ENCODE data around the gene MAP7D2. TPM values are rescaled to one million over a fixed set of nuclear protein-coding genes. Genes with fewer than 3 reads are reported as not detected.

The MAP7D2 gene
- total RNA-seq, 1 experiment from 2014 or later = 4.0 TPM

- H3K36me3 Mint-ChIP-seq (ENCODE audit: insufficient read depth, unreplicated experiment) = no peaks in the 10 kb centered on the region
- no TSS peak for BruUV-seq (replicated peaks)
- intact Hi-C loops (cut with micrococcal nuclease; ENCODE audit: unreplicated experiment) = no loop called here
- no peaks in the 10 kb centered on the region for H3K4me1 Mint-ChIP-seq (ENCODE audit: low read depth, unreplicated experiment)
- H3K27ac Mint-ChIP-seq (ENCODE audit: unreplicated experiment) = no peak overlapping the region
- TF ChIP-seq CTCF (IDR thresholded peaks at IDR 0.05; ENCODE audit: unreplicated experiment) = no peak
- CTCF ChIA-PET = no interaction called here
- no peak for DNase-seq
- no peak overlapping the region for H3K4me3 Mint-ChIP-seq (ENCODE audit: low read depth, unreplicated experiment)
- no peaks in the 10 kb centered on the region for H3K9me3 Mint-ChIP-seq (ENCODE audit: low read depth, unreplicated experiment)
- H3K27me3 Mint-ChIP-seq (ENCODE audit: unreplicated experiment) = no peaks in the 10 kb centered on the region
These were observed 74.5 kb downstream of the MAP7D2 start for GRCh38 chrX:20042221-20042620.

- H3K27ac Mint-ChIP-seq (ENCODE audit: unreplicated experiment) = no peak overlapping the region
- no peaks in the 10 kb centered on the region for H3K27me3 Mint-ChIP-seq (ENCODE audit: unreplicated experiment)
- H3K4me3 Mint-ChIP-seq (ENCODE audit: low read depth, unreplicated experiment) = no peak overlapping the region
- TF ChIP-seq CTCF (IDR thresholded peaks at IDR 0.05; ENCODE audit: unreplicated experiment) = no peak
- intact Hi-C loops (cut with micrococcal nuclease; ENCODE audit: unreplicated experiment) = no loop called here
- no peaks in the 10 kb centered on the region for H3K9me3 Mint-ChIP-seq (ENCODE audit: low read depth, unreplicated experiment)
- CTCF ChIA-PET = no interaction called here
- BruUV-seq (replicated peaks) = no TSS peak
- DNase-seq = no peak
- H3K36me3 Mint-ChIP-seq (ENCODE audit: insufficient read depth, unreplicated experiment) = no peaks in the 10 kb centered on the region
- H3K4me1 Mint-ChIP-seq (ENCODE audit: low read depth, unreplicated experiment) = no peaks in the 10 kb centered on the region
These were observed 77.7 kb downstream of the MAP7D2 start for GRCh38 chrX:20038966-20039365.

DNA sequence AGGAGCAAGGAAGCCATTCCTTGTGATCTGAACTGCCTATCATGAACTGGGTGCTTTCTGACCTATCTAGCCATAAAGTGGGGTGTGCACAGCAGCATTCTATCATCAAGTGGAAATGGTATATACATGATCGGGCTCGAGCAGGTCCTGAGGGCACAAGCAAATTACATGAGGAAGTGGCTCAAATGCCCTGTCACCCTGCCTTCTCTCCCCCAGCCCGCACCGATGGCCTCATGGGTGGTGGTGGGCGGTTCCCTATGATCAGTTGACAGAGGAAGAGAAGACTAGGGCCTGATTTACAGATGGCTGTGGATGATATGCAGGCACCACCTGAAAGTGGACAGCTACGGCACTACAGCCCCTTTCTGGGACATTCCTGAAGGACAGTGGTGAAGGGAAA lies 79.5 kb downstream of the MAP7D2 start:
- CTCF ChIA-PET = no interaction called here
- Mint-ChIP-seq H3K27ac (ENCODE audit: unreplicated experiment) (no peak overlapping the region), H3K9me3 (ENCODE audit: low read depth, unreplicated experiment) (no peaks in the 10 kb centered on the region), H3K36me3 (ENCODE audit: insufficient read depth, unreplicated experiment) (no peaks in the 10 kb centered on the region), H3K4me3 (ENCODE audit: low read depth, unreplicated experiment) (no peak overlapping the region), H3K4me1 (ENCODE audit: low read depth, unreplicated experiment) (peaks cover under 1% of the 10 kb centered on the region), H3K27me3 (ENCODE audit: unreplicated experiment) (no peaks in the 10 kb centered on the region)
- BruUV-seq (replicated peaks) = no TSS peak
- intact Hi-C loops (cut with micrococcal nuclease; ENCODE audit: unreplicated experiment) = no loop called here
- no peak for TF ChIP-seq CTCF (IDR thresholded peaks at IDR 0.05; ENCODE audit: unreplicated experiment)
- DNase-seq = no peak

DNA sequence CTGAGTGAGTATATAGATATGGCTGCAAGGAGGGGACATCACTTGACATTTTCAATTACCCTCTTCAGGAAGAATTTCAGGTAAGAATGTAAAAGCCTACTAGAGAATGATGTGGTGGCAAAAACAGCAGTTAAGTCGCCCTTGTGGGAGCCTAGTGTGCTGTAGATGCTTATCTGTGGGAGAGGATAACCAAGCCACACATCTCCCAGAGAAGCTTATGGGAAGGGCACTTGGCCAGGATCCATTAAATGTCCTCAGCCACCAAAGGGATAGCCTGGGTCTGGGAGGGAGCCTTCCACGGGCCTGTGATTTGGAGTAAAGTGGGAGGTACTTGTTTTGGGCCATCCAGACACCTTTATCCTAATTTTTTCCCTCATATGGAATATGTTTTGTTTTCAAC lies 84.5 kb downstream of the MAP7D2 start:
- CTCF ChIA-PET = no interaction called here
- Mint-ChIP-seq H3K4me3 (ENCODE audit: low read depth, unreplicated experiment) (no peak overlapping the region), H3K9me3 (ENCODE audit: low read depth, unreplicated experiment) (no peaks in the 10 kb centered on the region), H3K36me3 (ENCODE audit: insufficient read depth, unreplicated experiment) (peaks cover 5% of the 10 kb centered on the region), H3K27me3 (ENCODE audit: unreplicated experiment) (no peaks in the 10 kb centered on the region), H3K4me1 (ENCODE audit: low read depth, unreplicated experiment) (peaks cover 16% of the 10 kb centered on the region), H3K27ac (ENCODE audit: unreplicated experiment) (no peak overlapping the region)
- no TSS peak for BruUV-seq (replicated peaks)
- no peak for TF ChIP-seq CTCF (IDR thresholded peaks at IDR 0.05; ENCODE audit: unreplicated experiment)
- no peak for DNase-seq
- intact Hi-C loops (cut with micrococcal nuclease; ENCODE audit: unreplicated experiment) = no loop called here

All from Calu3 (cell line).